Motor neuron (in vitro differentiated cells): ENCODE measurements around the gene RP9. TPM values are rescaled to one million over a fixed set of nuclear protein-coding genes. Genes with fewer than 3 reads are reported as not detected.

Source experiments
- ATAC-seq, 8 experiments: fragments of 200-7000 bp; cut with Tn5 transposase; replicated peaks in 6 of 8; 2 replicates each; pipeline ENCODE4 v1.8.0; 2021; ENCODE audit warnings: mild to moderate bottlenecking in 8 of 8, moderate library complexity in 8 of 8
- H3K27ac ChIP-seq, 2 donors: fragments of 250-450 bp; sonication (Bioruptor Pico); 2 replicates each; pipeline ENCODE4 v1.9.0; 2021; ENCODE audit warnings: antibody characterized with exemption in 2 of 2, mild to moderate bottlenecking in 2 of 2, moderate library complexity in 1 of 2
- H3K4me1 ChIP-seq, 2 donors: fragments of 250-450 bp; sonication (Bioruptor Pico); replicated peaks in 1 of 2; 2 replicates each; pipeline ENCODE4 v1.6.1; 2021; ENCODE audit warnings: antibody characterized with exemption in 2 of 2, mild to moderate bottlenecking in 2 of 2, moderate library complexity in 1 of 2
- H3K4me3 ChIP-seq, 5 donors: fragments of 250-450 bp; sonication (Bioruptor Pico); 2 replicates each; pipeline ENCODE4 v1.9.0; 2021; ENCODE audit warnings: antibody characterized with exemption in 5 of 5, mild to moderate bottlenecking in 5 of 5, moderate library complexity in 4 of 5
- WGBS, 10 experiments: fragments of 450-650 bp; shearing (Covaris generic); methylation state at CpG; one replicate each; pipeline ENCODE4 v1.0.0; 2022; 5-methylcytosine and 5-hydroxymethylcytosine counted together
- in situ Hi-C, 9 experiments: fragments of 400-800 bp; cut with MboI; loops; one replicate each; pipeline ENCODE4 v1.15.0; 2021; ENCODE audit warnings: low sequenced_read_pairs in 9 of 9, low pct_unique_long_range_greater_than_20kb in 2 of 9; ENCODE audit not compliant: unreplicated experiment in 9 of 9
- total RNA-seq, 8 experiments: library from RNA; unstranded; fragments of 300-600 nt; gene quantifications; 2 replicates each; pipeline versions ENCODE4 v1.2.3 to v1.2.4, GENCODE V29; 2022

RP9 gene
- 10 to 100 TPM; 10.3 to 30.6 (median 22.9) TPM for total RNA-seq

GRCh38 chr7:33109005-33109757, at the start of gene RP9:
TSS of gene RP9 (minus strand) at chr7:33109404. CDS start at chr7:33109372, 32 bp downstream.
- in situ Hi-C loops: loop anchor here in 1 of 9 experiments (25.0 kb wide), 1 partner anchor 347 kb away; no protein-coding TSS in a partner anchor
- Histone ChIP-seq H3K27ac (peak within 1 kb of the TSS; percentile 65 to 79), H3K4me3 (peak within 1 kb of the TSS; percentile 68 to 95 (median 91)), H3K4me1 (peaks cover 12 to 15% of the 10 kb centered on the region in 2 donors)
- peak; percentile 74 to 95 (median 92) for ATAC-seq
- WGBS, 10 experiments: 0 to 3% (median 0%) methylated on average over 2 to 11 of the region's 100 CpGs; no CpG with 5 or more reads in 7 of the 10 experiments

GRCh38 chr7:33157781-33158180, 48.6 kb upstream of the RP9 start:
- no peak overlapping the region for H3K27ac ChIP-seq
- 0 to 100% (median 83%) methylated on average over 1 to 2 of the region's 2 CpGs; no CpG with 5 or more reads in 5 of the 10 experiments for WGBS, 10 experiments
- peak in 3 of 8 experiments; percentile 67 to 91 (median 78) for ATAC-seq

GRCh38 chr7:33157311-33157710, 48.1 kb upstream of the RP9 start:
- H3K27ac ChIP-seq: no peak overlapping the region
- peak in 3 of 8 experiments; percentile 29 to 89 (median 79) for ATAC-seq
- in situ Hi-C loops: no loop called here
- no peaks in the 10 kb centered on the region for H3K4me1 ChIP-seq
- H3K4me3 ChIP-seq: no peak overlapping the region
- WGBS, 10 experiments: 0 to 89% (median 33%) methylated on average over 1 of the region's 1 CpG; no CpG with 5 or more reads in 3 of the 10 experiments

More at GRCh38 chr7:33157781-33158180, 48.6 kb upstream of the RP9 start:
- in situ Hi-C loops: no loop called here
- Histone ChIP-seq H3K4me3 (no peak overlapping the region), H3K4me1 (no peaks in the 10 kb centered on the region)

GRCh38 chr7:33156441-33156840, 47.2 kb upstream of the RP9 start:
- in situ Hi-C loops: no loop called here
- Histone ChIP-seq H3K4me3 (no peak overlapping the region), H3K4me1 (no peaks in the 10 kb centered on the region), H3K27ac (no peak overlapping the region)
- WGBS, 10 experiments: 71 to 100% (median 95%) methylated on average over 1 to 2 of the region's 2 CpGs
- ATAC-seq: no peak

GRCh38 chr7:33155811-33156210, 46.6 kb upstream of the RP9 start:
- in situ Hi-C loops: no loop called here
- Histone ChIP-seq H3K27ac (no peak overlapping the region), H3K4me1 (no peaks in the 10 kb centered on the region), H3K4me3 (no peak overlapping the region)
- ATAC-seq: peak in 1 of 8 experiments; percentile 24
- WGBS, 10 experiments: 35 to 100% (median 71%) methylated on average over 1 to 2 of the region's 2 CpGs; no CpG with 5 or more reads in 1 of the 10 experiments

- H3K4me1 ChIP-seq: no peaks in the 10 kb centered on the region
- in situ Hi-C loops: no loop called here
- WGBS, 10 experiments: 70 to 100% (median 90%) methylated on average over 1 to 3 of the region's 3 CpGs; no CpG with 5 or more reads in 2 of the 10 experiments
- no peak overlapping the region for H3K27ac ChIP-seq
- ATAC-seq: no peak
- H3K4me3 ChIP-seq: no peak overlapping the region
These were observed 42.9 kb upstream of the RP9 start for GRCh38 chr7:33152087-33152486.

- no peak overlapping the region for H3K4me3 ChIP-seq
- peak in 1 of 8 experiments; percentile 20 for ATAC-seq
- H3K4me1 ChIP-seq: no peaks in the 10 kb centered on the region
- no peak overlapping the region for H3K27ac ChIP-seq
- WGBS, 10 experiments: 40 to 100% (median 82%) methylated on average over 1 to 5 of the region's 5 CpGs; no CpG with 5 or more reads in 3 of the 10 experiments
- in situ Hi-C loops: no loop called here
These were observed 36.0 kb upstream of the RP9 start for GRCh38 chr7:33145156-33145555.

GRCh38 chr7:33143996-33144718, 35.0 kb upstream of the RP9 start:
- WGBS, 10 experiments: 49 to 100% (median 91%) methylated on average over 2 to 4 of the region's 4 CpGs
- Histone ChIP-seq H3K4me3 (no peak overlapping the region), H3K4me1 (no peaks in the 10 kb centered on the region), H3K27ac (no peak overlapping the region)
- ATAC-seq: no peak
- in situ Hi-C loops: no loop called here

GRCh38 chr7:33142585-33142984, 33.4 kb upstream of the RP9 start:
- in situ Hi-C loops: no loop called here
- Histone ChIP-seq H3K4me3 (no peak overlapping the region), H3K27ac (no peak overlapping the region), H3K4me1 (no peaks in the 10 kb centered on the region)
- no peak for ATAC-seq
- WGBS, 10 experiments: 0 to 100% (median 72%) methylated on average over 1 of the region's 1 CpG; no CpG with 5 or more reads in 4 of the 10 experiments

GRCh38 chr7:33137103-33137502, 27.9 kb upstream of the RP9 start:
- 70 to 100% (median 93%) methylated on average over 1 to 10 of the region's 15 CpGs; no CpG with 5 or more reads in 4 of the 10 experiments for WGBS, 10 experiments
- Histone ChIP-seq H3K27ac (no peak overlapping the region), H3K4me3 (no peak overlapping the region), H3K4me1 (peaks cover 0 to 4% of the 10 kb centered on the region in 2 donors)
- in situ Hi-C loops: no loop called here
- no peak for ATAC-seq

- peaks cover 2 to 21% of the 10 kb centered on the region in 2 donors for H3K4me1 ChIP-seq
- no peak overlapping the region for H3K27ac ChIP-seq
- in situ Hi-C loops: no loop called here
- ATAC-seq: no peak
- 15 to 90% (median 35%) methylated on average over 1 to 3 of the region's 3 CpGs; no CpG with 5 or more reads in 2 of the 10 experiments for WGBS, 10 experiments
- H3K4me3 ChIP-seq: peak overlapping the region; percentile 47 to 78 (median 61)
These were observed 21.0 kb upstream of the RP9 start for GRCh38 chr7:33130184-33130583.

GRCh38 chr7:33129806-33130153, 20.6 kb upstream of the RP9 start:
- in situ Hi-C loops: no loop called here
- peak in 7 of 8 experiments; percentile 9 to 25 (median 17) for ATAC-seq
- Histone ChIP-seq H3K27ac (peak overlapping the region; percentile 0 to 75), H3K4me1 (peaks cover 2 to 21% of the 10 kb centered on the region in 2 donors), H3K4me3 (peak overlapping the region; percentile 47 to 78 (median 61))
- 0 to 3% (median 0%) methylated on average over 1 to 5 of the region's 11 CpGs; no CpG with 5 or more reads in 4 of the 10 experiments for WGBS, 10 experiments
